Activated CD4-positive, CD25-positive, alpha-beta regulatory T cell treated with anti-CD3 and anti-CD28 coated beads, Interleukin-2, amount 50 U/mL, for 24 hours (primary cell): ENCODE data around the gene ROM1.
"Not testable (repeated sequence)": the region's sequence is repeated elsewhere in the genome, so short reads cannot be mapped to it uniquely, and the experiment has no call there.

Experiments
- ATAC-seq, 2 donors: fragments of 150-1000 bp; cut with Tn5 transposase; one replicate each; pipeline ENCODE4 v1.10.0; 2021; ENCODE audit warnings: mild to moderate bottlenecking in 1 of 2, moderate library complexity in 1 of 2

The ROM1 gene, protein sequence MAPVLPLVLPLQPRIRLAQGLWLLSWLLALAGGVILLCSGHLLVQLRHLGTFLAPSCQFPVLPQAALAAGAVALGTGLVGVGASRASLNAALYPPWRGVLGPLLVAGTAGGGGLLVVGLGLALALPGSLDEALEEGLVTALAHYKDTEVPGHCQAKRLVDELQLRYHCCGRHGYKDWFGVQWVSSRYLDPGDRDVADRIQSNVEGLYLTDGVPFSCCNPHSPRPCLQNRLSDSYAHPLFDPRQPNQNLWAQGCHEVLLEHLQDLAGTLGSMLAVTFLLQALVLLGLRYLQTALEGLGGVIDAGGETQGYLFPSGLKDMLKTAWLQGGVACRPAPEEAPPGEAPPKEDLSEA

DNA sequence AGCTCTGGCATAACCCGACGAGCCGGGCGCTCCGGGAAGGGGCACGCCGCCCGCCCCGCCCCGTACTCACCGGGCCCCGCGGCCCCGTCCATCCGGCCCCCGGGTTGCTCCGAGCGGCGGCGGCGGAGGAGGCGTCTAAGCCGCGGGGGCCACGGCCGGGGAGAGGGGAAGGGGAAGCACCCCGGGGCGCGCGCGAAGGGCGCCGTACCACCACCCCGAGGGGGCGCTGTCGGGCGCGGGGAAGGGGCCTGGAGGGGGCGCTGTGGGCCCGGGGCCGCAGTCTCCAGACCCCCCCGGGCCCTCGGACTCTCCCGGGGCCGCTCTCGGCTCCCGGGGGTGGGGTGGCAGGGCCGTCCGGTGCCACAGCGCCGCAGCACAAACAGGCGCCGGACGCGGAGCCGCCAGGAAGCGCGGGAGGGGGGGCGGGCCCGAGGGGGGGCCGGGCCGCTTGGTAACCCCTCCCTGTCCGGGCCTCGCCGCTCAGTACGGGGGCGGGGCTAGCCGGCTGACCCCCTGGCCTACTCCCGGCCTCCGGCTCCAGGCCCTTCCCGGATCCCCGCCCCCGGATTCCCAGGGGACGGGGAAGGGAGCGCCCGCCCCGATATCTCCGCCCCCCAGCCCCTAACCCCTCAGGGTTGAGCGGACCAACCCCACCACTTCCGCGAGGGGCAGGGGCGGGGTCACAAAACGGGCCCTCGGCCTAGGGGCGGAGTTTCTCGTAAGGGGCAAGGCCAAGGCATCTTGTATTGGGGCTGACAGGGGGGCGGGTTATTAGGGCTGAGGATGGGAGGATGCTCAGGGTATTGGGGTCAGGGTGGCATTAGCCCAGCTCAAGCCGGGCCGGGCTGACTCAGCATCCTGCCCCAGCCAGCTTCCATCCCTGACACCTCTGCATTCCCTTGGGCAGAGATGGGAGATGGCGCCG, at the start of gene ROM1, which contains the start of gene EML3:
Gene ROM1 (plus strand): TSS at position 892 of the 925 bp plus-strand sequence. CDS start 25 bp downstream, at position 917.
Gene EML3 (minus strand): TSS at position 410 of the 925 bp plus-strand sequence. CDS start 318 bp downstream, at position 92.
- ATAC-seq: peak; percentile 74 to 76

DNA sequence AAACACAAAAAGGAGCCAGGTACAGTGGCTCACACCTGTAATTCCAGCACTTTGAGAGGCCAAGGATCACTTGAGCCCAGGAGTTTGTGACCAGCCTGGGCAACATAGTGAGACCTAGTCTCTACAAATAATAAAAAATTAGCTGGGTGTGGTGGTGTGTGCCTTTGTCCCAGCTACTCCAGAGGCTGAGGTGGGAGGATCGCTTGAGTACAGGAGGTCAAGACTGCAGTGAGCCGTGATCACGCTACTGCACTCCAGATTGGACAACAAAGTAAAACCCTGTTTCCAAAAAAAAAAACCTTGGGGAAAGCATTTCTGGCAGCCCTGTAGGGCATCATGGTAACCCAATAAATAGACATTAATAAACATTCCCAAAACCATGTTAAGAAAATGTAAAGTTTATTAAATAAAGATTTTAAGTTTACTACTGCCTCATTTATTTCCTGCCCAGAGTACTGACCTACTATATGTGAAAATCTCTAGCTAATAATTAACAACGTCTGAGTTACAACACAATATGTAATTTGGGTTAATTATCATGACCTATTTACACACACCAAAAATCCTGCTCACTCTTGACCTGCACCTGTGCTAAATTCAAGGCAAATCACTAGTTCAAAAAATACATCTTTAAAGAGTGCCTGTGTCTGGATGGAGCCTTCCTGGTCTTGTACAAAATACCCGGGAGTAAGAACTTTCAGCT, 47.8 kb upstream of the ROM1 start:
- no peak for ATAC-seq

DNA sequence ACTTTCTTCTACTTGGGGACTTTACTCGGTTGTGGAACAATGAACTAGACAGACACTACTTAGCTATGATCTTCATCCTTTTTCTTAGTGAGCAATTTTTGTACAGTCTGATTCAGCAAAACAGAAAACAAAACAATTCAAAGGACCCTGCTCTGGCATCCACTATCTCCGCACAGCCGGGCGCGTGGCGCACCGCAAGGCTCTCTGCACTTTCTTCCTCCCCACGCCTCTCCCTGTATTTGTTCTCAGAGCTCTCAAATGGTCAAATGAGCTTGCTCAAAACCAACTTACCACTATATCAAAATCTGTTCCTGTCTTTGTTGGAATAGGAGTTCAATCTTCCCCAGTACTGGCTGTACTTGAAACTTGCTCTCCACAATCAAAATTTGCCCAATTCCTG, 46.8 kb upstream of the ROM1 start:
- ATAC-seq: no peak

DNA sequence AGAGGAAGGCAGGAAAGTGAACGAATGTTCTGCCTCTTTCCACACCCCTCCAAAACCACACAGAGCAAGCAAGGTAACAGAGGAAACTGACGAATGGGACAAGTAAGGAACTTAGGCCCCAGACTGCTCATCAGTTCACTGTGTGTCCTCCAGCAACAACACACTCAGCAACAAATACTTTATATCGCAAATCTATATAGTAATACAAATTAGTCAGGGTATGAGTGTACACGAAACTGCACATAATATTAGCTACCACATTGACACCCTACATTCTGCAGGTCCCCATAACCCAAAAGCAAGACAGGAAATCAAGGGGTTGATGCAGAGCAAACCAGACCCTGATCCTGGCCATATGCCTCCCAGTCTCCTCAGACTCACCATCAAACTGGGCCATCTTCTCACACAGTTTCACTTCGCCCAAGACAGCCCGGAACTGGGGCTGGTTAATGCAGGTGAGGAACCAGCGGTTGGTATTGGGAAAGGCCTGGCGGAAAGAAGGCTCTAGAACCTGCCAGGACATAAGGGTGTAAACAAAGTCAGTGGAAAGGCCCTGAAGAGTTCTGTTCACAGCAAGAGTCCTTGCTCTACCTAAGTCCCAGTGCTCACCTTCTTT, 45.9 kb upstream of the ROM1 start:
- peak; percentile 67 to 68 for ATAC-seq

DNA sequence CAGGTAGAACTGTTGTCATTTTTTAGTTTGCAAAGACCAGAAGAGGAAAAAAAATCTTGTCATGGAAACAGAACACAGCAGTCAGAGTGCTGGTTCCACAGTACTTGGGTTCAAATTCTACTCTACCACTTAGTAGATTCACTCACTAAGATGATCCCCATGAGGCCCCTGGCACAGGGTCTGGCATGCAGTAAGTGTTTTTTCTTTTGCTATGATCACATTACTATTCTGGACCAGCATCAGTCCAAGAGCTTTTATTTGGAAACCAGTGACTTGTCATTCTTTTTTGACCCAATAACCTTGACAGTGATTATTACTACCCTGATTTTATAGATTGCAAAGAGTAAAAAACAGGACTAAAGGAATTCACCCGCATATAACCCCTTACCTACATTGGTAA, 43.4 kb upstream of the ROM1 start:
- no peak for ATAC-seq

DNA sequence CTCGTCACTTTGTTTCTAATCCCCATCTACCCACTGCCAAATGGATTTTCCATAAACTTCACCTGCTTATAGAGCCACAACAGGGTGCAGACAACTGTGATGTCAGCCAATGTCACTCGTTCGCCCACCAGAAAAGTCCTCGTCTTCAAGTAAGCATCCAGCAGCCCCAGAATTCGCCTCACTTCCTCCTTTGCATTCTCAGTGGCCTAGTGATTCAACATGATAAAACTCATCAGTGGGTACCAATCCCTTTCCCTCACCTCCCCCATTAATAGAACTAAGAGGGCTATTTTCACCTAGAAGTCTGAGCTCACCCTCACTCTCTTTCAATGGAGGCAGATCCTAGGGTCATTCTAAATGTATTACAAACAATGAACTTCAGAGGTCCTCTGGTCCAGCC, 42.2 kb upstream of the ROM1 start:
- ATAC-seq: not testable (repeated sequence)

DNA sequence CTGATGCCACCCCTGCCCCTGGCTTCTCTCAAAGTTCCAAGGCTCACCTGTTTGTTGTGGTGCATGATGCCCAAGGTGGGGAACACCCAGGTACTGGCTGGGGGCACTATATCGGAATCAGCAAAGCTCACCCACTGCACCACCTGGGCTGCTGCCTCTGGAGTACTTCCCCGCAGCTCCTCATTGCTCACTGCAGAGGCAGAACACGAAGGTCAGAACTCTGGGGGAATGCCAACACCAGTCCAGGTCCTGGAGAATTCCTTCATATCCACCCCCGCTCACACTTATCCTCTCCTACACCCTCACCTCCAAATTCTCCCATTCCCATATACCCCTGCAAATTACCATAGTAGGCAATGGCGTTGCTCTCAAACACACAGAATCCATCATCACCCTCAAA, 41.6 kb upstream of the ROM1 start:
- not testable (repeated sequence) for ATAC-seq

DNA sequence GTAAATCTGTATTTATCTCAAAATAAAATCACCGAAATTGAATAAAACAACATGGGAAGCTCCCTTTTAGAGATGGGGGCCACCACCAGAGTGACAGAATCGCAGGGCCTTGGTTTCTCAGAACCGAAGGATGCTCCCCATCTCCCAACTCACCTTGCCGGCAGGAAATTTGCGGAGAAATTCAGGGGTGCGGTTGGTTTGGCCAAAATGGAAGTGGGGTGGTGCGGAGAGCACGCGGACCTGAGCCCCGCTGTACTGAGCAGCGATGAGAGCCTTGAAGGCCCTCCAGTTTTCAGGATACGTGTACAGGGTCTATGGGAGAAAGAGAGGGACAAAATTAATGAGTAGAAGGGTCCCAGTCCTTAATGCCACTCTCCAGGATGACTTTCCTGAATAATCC, 40.6 kb upstream of the ROM1 start:
- no peak for ATAC-seq

DNA sequence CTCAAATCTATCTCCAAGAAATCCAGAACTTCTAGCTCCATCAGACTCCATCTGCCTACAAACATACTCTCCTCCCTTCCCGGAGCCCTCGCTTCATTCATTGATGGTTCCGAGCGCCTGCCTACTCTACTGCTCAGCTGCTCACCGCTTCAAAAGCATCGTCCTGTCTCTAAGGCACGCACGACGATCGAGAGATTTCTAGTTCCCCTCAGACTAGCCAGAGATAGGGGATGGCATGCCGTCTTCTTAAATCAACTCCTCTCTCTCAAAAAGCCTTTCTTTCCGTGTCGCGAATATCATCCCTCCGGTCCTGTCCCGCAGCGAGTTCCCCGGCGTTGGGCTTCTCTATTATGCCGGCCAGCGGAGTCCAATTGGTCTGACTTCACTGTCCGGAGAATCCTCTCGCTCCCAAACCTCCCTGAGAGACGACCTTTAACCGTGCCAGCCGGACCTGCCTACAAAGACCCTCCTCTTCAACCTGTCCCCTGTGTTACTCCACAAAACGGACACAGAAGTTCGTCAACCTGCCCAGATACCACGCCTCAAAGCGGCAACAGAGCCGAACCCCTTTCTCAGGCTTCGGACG, 40.0 kb upstream of the ROM1 start:
- no peak for ATAC-seq

DNA sequence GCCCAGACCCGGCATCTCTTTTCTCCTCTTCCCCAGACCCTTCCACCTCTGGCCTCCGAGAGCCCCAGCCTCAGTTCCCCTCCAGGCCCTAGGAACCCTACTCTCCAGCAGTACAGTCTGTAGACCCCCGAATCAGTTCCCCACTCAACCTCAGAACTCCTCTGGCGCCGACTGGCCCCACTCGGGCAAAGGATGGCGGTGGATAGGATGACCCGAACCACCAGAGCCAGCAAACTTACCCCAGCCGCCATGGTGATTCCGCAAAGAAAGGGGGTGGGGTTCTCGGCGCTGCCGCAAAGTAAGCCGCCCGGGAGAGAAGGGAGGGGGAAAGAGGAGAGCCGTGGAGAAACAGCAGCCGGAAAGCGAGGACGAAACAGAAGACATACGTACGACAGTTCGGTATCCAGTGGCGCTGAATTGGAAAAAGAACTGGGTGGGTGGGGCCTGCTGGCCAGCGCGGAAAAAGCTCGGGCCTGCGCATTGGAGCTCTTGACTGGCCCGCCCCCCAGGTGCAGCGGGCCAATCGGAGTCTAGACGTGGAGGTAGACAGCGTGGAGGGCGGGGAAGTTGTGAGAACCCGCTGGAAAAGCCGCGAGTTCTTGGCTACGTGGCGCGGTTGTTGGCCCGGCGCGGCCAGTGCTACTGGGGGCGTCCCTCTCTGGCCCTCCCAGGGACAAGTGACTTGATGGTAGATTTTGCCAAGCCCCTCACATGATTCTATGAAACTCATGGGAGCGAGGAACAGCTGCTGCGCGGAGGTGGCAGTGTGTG, 39.3 kb upstream of the ROM1 start, which contains the start of gene EEF1G:
Gene EEF1G (minus strand): TSS at position 300 of the 771 bp plus-strand sequence. CDS start 49 bp downstream, at position 251.
- peak; percentile 91 to 94 for ATAC-seq

DNA sequence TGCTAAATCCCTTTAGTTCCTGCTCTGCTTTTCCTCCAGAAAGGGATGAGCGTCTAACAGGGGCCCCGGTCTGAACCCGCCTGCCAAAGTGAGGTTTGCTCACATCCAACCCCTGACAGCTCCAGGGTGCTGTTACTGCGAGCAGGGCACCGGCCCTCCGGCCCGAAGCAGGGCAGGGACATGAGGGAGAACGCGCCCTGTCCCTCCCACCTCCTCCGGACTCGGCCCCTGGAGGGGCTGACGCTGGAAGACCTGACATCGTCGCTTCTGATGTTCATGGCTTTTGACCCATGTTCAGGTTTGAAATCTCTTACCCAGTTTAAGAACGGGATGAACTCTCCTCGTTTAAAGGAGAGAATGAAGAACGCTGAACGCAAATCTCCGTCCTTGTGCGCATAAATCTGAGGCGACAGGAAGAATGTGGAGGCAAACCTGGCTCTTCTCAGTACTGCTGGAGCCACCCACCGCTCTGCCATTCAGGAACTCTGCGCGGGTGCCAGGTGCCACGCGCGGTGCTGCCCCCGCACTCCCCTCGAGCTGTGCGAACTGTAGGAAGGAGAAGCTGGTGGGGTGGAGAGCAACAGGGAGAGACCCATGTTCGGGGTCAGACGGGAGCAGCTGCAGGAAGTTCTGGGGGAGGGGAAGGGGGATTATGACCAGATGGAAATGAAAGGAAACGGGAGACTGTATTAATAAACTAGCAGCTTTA, 38.5 kb upstream of the ROM1 start:
- peak; percentile 5 to 14 for ATAC-seq

DNA sequence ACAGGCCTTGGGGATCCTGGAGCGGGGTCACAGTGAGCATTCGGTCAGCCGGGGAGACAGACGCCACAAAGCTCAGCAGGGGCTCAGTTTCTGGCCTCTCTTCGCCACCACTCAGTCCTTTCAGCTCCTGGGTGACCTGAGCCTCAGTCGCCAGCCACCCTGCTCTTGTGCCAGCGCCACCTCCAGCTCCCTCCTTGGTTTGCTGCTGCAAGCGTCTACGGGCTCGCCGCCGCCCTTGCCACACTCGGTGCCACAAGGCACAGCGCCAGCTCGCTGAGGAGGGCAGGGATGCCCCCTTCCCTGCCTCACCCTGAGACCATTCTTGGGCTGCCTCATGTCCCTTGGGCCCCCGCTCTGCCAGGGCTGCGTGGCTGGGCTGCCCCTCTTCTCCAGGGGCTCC, 37.9 kb upstream of the ROM1 start:
- no peak for ATAC-seq

DNA sequence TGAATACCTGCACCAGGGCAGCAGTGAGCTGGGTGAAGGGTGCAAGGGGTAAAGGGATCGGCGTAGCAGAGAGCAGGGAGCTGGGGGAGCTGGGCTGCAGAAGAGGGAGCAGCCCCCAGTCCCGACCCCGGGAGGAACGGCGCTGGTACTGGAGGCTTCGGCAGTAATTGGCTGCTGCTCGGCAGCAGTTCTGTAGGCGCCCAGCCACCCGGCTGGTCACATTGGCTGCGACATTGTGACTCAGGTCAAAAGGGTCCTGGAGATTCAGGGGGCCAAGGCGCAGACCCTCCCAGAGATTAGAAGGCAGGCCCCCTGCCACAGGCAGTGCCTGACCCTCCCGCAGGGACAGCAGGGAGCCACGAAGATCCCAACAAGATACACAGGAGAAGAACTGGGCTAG, 37.2 kb upstream of the ROM1 start:
- no peak for ATAC-seq

DNA sequence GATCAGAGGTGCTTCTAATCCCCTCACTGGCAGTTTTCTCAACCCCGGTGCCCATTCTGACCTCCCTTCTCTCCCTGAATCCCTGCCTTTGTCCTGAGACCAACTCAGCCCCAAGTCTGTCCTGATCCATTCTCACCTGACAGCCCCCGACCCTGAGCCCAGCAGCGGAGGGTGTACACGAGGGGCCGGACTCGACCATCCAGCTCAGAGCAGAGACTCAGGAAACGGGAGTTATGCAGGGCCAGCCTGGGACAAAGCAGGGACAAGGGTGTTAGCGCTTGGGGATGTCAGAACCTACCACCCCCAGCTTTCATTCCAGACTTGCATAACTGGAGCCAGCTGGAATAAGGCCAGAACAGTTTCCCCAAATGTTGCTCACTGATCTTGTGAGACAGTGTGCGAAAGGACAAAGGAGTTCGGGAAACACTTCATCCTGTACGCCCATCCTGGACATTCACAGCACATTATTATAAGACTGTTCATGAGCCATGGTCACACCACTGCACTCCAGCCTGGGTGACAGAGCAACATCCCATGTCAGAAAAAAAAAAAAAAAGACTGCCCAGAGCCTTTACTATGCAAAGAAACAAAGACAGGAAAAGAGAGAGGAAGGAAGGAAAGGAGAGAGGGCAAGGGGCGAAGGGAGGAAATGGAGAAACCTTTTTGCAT, 35.9 kb upstream of the ROM1 start:
- ATAC-seq: no peak

DNA sequence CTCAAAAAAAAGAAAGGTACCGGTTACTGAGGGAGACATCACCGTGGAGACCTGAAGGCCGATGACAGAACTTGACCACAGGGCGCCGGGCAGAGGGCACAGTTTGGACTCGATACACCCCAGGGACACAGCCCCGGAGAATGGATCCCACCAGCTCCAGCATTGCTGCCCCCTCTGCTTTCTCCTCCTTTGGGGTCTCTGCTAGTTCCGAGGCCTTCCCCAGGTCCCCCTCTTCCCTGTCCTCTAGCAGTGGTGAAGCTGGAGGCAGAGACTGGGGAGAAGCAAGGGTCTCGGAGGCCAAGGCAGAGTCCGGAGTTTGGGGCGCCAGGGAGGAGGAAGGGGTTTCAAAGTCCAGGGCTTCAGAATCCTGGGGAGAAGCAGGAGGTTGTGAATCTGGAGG, 34.5 kb upstream of the ROM1 start:
- ATAC-seq: no peak

DNA sequence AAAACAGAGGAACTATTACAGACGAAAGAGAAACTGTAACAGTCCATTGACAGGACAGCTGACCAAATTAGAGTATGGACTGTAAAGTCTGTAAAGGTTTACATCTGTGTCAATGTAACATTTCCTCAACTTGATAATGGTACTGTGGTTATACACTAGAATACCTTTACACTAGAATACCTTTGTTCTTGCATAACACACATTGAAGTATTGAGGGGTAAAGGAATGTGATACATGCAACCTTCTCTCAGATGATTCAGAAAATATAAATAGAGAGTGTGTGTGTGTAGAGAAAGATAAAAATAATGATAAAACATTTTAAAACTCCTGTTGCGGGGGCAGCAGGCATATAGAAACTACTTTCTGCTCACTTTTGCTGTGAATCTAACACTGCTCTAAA, 33.8 kb upstream of the ROM1 start:
- no peak for ATAC-seq

DNA sequence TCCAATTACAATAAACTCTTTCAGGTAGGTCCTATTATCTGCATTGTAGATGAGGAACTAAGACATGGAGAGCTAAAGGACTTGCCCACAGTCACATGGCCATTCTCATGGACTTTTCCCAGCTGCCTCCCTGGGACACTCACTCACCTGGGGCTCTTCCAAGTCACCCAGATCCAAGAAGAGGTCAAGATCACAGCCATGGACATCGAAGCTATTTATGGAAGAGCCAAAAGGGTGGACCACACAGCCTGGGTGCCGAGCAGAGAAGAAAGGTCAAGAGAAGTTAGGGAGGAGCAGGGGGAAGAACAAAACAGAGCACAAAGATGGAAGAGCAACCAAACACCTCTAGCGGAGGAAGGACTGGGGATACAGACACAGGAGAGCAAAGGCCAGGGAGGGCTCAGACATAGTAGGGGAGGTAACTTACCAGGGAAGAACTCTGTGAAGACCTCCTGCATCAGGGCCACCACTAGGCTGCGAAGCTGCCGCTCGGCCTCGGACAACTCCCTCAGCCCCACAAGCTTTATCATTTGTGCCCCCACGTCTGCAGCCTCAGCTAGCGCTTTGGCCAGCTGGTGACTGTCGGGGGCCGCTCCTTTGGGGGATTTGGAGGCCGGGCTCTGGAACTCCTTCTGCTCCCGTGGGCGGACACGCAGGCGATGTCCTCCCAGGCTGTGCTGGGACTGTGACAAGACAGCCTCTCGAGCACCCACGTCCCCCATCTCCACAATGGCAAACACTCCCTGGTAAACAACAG, 31.9 kb upstream of the ROM1 start:
- ATAC-seq: no peak

DNA sequence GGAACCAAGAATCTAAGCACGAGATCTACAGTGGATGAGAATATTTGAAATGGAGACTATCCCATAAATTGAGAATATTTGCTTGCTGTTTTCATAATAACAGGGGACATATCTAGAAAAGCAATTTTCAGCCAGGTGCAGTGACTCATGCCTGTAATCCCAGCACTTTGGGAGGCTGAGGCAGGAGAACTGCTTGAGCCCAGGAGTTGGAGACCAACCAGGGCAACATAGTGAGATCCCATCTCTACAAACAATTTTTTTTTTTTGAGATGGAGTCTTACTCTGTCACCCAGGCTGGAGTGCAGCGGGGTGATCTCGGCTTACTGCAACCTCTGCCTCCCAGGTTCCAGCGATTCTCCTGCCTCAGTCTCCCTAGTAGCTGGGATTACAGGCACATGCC, 31.3 kb upstream of the ROM1 start:
- not testable (repeated sequence) for ATAC-seq

DNA sequence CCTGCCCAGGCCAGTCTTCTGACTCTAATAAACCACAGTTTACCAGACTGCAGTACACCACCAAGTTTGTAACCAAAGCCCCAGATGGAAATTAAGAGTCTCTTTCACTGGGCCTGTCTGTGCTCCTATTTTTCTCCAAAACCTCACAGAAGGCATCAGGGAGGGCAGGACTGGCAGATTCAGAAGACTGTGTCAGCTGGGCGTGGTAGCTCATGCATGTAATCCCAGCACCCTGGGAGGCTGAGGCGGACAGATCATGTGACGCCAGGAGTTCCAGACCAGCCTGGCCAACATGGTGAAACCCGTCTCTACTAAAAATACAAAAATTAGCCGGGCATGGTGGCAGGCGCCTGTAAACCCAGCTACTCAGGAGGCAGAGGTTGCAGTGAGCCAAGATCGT, 27.7 kb upstream of the ROM1 start:
- not testable (repeated sequence) for ATAC-seq
